Measurements from ENCODE around the gene CDK5RAP3.

CDK5RAP3 gene

DNA sequence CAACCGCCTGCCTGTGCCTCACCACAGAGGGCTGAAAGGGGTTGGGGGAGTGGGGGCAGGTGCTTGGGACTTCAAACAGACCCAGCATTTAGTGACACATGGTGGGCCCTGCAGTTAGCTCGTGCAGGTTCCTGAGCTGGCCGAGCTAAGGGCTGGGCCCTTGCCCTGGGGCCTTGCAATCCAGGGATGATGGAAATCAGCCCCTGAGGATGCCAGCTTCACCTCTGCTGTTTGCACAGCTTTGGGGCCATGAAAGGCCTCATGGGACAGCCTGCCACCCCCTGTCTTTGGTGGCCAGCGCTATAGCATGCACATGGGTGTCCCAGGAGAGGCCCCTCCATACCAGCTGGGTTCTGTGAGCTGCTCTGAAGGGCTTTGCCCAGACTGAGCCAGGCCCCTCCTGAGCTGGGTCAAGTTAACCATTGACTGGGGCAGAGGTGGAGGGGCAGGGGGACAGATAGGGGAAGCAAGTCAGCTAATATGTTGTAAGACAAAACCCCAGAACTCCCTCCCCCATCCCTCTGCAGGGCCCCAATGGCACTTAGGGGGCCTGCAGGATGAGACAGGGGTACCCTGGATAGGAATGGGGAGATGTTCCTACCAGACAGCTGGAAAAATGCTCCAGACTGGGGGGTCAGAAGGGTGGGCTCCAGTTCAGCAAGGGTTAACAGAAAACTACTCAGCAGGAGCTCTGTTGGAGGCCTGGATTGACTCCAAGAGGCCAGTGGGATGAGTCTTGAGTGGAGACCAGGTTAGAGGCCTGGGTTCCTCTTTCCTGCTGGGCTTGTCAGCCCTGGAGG lies 13.9 kb upstream of the CDK5RAP3 start:
- no peak overlapping the region for H3K4me3 Mint-ChIP-seq
- H3K36me3 Mint-ChIP-seq = peaks cover 2% of the 10 kb centered on the region
- DNase-seq (ENCODE audit: low spot score in 2 of 2) = no peak
- no peak overlapping the region for H3K27ac Mint-ChIP-seq
- no peak for ATAC-seq (ENCODE audit: low read depth)
- H3K27me3 Mint-ChIP-seq = no peaks in the 10 kb centered on the region
- no peaks in the 10 kb centered on the region for H3K9me3 Mint-ChIP-seq
- no peaks in the 10 kb centered on the region for H3K4me1 Mint-ChIP-seq

DNA sequence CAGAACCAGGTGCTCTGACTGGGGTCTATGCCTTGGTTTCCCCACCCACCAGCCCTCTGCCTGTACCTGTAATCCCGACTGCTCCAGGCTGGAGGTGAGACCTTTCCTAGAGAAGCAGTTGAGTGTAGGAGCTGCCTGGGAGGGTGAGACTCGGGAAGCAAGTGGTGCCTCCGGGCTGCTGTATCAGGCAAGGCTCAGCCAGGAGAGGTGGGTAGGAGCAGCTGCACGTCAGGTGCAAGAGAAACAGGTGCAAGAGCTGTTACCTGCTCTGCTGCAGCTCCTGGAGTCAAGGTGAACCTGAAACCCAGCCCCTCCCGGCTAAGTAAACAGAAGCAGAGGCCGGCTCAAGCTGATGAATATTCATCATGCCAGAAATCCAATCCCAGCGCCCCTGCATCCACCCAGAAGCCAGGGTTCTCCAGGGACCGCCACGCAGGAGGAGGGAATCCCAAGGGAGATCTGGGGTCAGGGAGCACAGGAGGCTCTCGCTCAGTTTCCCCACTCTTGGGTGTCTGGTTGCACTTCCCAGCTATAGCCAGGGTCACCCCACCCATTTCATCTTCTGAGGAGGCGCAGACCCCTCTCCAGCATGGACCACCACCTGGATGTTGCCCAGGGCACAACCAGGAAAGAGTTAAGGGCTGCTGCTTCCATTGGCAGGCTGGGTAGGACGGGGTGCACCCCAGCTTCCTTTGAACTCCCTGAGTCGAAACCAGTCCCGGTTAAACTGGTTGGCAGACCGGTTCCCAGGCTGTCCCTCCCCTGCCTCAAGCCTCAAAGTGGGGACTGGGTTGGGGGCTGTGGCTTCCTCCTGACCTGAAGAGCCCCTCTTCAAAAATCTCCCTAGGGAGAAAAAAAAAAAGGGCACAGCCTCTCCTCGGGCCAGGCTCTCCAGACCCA lies 13.1 kb upstream of the CDK5RAP3 start, which contains the start of gene PRR15L:
Gene PRR15L, minus strand, starts transcription at position 293 of the 900 bp plus-strand sequence. CDS start 4,649 bp downstream, outside the sequence.
- H3K27me3 Mint-ChIP-seq = no peaks in the 10 kb centered on the region
- no peak for DNase-seq (ENCODE audit: low spot score in 2 of 2)

DNA sequence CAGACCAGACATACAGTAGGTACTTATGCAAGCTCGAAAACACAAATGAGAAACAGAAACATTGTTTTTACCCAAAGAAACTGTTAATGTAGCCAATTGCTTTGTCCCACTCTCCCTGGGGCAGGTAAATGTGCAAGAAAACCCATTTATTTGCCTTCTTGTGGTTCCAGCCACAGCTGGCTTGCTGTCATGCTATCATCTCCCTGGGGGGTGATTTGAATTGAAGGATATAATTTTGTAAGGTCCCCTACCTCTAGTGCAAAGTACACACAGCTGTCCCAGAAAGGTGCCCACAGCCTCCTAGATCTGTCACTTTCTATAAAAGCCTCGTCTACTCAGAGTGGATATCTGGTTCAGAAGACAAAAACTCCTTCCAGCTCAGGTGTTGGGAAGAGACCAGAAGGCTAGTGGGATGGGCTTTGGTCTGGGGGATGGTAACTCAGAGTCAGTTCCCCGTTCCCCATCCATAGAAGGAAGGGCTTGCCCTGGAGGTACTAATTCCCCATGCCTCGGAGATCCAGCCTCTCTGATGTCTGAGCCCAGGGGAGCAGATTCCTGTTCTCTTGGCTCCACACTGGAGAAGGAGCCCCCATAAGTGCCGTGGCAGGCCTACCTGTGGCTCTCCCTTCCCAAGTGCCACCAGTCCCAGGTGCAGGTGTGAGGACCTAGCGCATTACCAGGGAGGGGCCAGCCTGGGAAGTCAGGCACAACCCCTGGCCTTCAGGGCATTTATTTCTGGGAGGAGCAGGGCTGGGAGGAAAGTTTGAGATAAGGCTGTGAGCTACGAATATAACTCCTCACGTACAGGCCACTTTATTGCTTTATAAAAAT lies 10.9 kb upstream of the CDK5RAP3 start:
- Mint-ChIP-seq H3K27ac (no peak overlapping the region), H3K36me3 (no peaks in the 10 kb centered on the region), H3K4me3 (no peak overlapping the region), H3K4me1 (no peaks in the 10 kb centered on the region), H3K27me3 (no peaks in the 10 kb centered on the region), H3K9me3 (no peaks in the 10 kb centered on the region)
- ATAC-seq (ENCODE audit: low read depth) = no peak
- DNase-seq (ENCODE audit: low spot score in 2 of 2) = no peak

More for the DNA sequence above, 13.1 kb upstream of the CDK5RAP3 start, which contains the start of gene PRR15L:
- ATAC-seq (ENCODE audit: low read depth) = no peak
- Mint-ChIP-seq H3K27ac (no peak within 1 kb of the TSS), H3K9me3 (no peaks in the 10 kb centered on the region), H3K4me1 (no peaks in the 10 kb centered on the region), H3K4me3 (no peak within 1 kb of the TSS), H3K36me3 (no peaks in the 10 kb centered on the region)

DNA sequence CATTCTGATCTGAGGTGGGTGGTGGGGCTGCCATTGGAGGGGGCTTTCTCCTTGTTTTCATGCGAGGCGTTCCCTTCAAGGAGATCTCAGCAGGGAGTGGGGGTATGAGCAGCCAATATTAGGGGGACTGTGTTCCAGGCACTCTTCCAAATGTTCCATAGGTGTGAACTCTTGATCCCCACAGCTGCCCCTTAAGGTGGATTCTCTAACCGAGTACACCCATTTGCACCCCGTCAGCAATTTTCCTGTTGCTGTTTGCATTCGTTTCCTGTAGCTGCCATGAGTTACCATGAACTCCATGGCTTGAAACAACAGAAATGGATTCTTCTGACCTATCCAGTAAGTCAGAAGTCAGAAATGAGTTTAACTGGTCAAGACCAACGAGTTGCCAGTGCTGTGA lies 9.5 kb upstream of the CDK5RAP3 start:
- no peaks in the 10 kb centered on the region for H3K4me1 Mint-ChIP-seq
- H3K9me3 Mint-ChIP-seq = no peaks in the 10 kb centered on the region
- H3K27ac Mint-ChIP-seq = no peak overlapping the region
- ATAC-seq (ENCODE audit: low read depth) (no peak), DNase-seq (ENCODE audit: low spot score in 2 of 2) (no peak)
- H3K36me3 Mint-ChIP-seq = no peaks in the 10 kb centered on the region
- H3K4me3 Mint-ChIP-seq = no peak overlapping the region
- no peaks in the 10 kb centered on the region for H3K27me3 Mint-ChIP-seq

DNA sequence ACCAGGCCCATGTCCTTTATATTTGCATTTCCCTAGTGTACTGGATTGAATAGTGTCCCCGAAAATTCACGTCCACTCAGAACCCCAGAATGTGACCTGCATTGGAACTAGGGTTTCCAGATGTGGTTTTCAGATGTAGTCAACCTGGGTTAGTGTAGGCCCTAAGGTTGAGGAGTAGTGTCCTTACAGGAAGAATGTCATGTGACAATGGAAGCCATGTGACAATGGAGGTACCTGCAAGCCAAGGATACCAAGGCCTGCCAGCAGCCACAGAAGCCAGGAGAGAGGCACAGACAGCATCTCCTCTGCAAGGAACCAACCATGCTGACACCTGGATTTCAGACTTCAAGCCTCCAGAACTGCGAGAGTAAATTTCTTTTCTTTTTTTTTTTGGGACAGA lies 8.0 kb upstream of the CDK5RAP3 start:
- DNase-seq (ENCODE audit: low spot score in 2 of 2) (no peak), ATAC-seq (ENCODE audit: low read depth) (no peak)
- no peaks in the 10 kb centered on the region for H3K4me1 Mint-ChIP-seq
- no peak overlapping the region for H3K4me3 Mint-ChIP-seq
- H3K27me3 Mint-ChIP-seq = no peaks in the 10 kb centered on the region
- H3K9me3 Mint-ChIP-seq = no peaks in the 10 kb centered on the region
- no peak overlapping the region for H3K27ac Mint-ChIP-seq
- H3K36me3 Mint-ChIP-seq = no peaks in the 10 kb centered on the region

DNA sequence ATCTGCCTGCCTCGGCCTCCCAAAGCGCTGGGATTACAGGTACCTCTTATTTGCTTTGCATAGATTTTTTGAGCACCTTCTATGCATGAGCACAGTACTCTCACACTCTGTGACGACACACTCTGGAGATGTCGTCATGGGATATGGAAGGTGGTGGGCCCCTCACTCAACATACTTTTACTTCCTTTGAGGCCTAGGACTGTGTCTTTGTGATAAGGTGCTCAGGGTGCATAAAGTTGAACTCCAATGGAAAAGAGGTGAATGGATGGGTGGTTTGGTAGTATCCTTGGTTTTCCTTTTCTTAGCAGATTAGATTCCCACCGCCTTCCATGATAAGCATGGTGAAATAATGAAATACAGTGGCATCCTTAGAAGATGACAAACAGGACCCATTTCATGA lies 6.1 kb upstream of the CDK5RAP3 start:
- H3K4me1 Mint-ChIP-seq = peaks cover 3% of the 10 kb centered on the region
- H3K4me3 Mint-ChIP-seq = no peak overlapping the region
- ATAC-seq (ENCODE audit: low read depth) (no peak), DNase-seq (ENCODE audit: low spot score in 2 of 2) (no peak)
- no peak overlapping the region for H3K27ac Mint-ChIP-seq
- H3K27me3 Mint-ChIP-seq = no peaks in the 10 kb centered on the region
- H3K9me3 Mint-ChIP-seq = no peaks in the 10 kb centered on the region
- H3K36me3 Mint-ChIP-seq = no peaks in the 10 kb centered on the region

DNA sequence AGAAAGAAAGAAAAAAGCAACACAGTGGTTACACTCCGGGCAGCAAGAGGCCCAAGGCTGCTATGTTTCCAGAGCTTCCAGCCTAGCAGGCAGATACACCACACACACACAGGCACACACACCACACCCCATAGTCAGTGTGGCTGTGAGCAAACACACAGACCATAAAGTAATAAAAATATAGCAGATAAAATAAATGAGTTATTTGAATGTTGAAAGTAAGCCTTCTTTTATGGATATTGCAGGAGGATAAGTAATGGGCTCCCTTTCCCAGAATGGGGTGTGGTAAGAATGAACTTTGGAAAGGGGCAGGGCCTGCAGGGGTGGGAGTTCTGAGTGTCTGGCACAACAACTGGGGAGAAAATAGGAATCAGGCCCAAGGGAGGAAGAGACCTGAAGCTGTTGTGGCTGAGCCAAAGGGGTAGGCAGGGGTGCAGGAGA lies 4.8 kb upstream of the CDK5RAP3 start:
- Mint-ChIP-seq H3K4me3 (no peak overlapping the region), H3K27me3 (no peaks in the 10 kb centered on the region), H3K9me3 (no peaks in the 10 kb centered on the region), H3K27ac (no peak overlapping the region), H3K36me3 (no peaks in the 10 kb centered on the region), H3K4me1 (peaks cover 10% of the 10 kb centered on the region)
- ATAC-seq (ENCODE audit: low read depth) = no peak
- DNase-seq (ENCODE audit: low spot score in 2 of 2) = no peak

DNA sequence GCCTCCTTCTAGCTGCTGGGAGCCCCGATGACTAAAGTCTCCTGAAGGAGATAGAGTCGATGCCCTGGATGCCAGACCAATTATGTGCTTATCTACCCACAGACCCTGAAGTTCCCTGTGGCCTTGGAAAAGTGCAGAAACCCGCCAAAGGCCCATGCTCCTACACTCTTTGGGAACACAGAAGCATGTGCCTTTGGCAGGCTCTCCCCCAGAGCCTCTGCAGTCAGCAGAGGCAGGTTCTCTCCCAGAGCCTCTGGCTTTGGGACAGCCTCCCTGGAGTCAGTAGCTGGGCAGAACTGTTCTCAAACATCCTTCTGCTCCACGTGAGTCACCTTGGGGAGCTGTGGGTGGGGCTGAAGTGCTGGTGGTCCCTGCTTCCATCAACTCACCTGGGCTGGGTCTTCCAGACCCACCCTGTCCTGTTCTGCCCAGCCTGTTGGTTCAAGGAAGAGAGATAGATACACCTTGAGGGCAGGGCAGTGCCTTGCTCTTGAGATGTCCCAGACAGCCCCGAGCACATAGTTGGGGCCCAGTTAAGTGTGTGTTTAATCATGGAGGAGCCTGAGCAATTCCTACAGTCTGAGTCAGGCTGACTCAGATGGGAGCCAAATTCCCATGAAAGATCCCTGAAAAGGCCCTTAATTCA lies 3.2 kb upstream of the CDK5RAP3 start:
- Mint-ChIP-seq H3K27me3 (no peaks in the 10 kb centered on the region), H3K4me3 (no peak overlapping the region), H3K4me1 (peaks cover 10% of the 10 kb centered on the region), H3K27ac (no peak overlapping the region), H3K36me3 (no peaks in the 10 kb centered on the region), H3K9me3 (no peaks in the 10 kb centered on the region)
- ATAC-seq (ENCODE audit: low read depth) (no peak), DNase-seq (ENCODE audit: low spot score in 2 of 2) (no peak)

DNA sequence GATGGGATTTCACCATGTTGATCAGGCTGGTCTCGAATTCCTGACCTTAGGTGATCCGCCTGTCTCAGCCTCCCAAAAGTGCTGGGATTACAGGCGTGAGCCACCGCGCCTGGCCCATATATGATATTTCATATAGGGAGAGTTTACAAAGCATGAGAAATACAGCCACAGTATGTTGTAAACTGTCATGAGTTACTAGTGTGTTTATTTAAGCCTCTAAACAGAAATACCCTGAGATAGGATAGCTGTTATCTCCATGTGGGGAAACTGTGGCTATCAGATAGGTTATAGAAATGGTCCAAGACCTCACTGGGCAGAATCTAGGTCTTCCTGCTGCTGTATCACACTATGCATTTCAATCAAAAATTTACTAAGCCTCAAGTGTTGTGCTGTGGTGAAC lies 2.1 kb upstream of the CDK5RAP3 start:
- Mint-ChIP-seq H3K27ac (no peak overlapping the region), H3K36me3 (peaks cover 1% of the 10 kb centered on the region), H3K4me3 (no peak overlapping the region), H3K27me3 (no peaks in the 10 kb centered on the region), H3K9me3 (no peaks in the 10 kb centered on the region), H3K4me1 (peaks cover 10% of the 10 kb centered on the region)
- no peak for DNase-seq (ENCODE audit: low spot score in 2 of 2)
- ATAC-seq (ENCODE audit: low read depth) = no peak

DNA sequence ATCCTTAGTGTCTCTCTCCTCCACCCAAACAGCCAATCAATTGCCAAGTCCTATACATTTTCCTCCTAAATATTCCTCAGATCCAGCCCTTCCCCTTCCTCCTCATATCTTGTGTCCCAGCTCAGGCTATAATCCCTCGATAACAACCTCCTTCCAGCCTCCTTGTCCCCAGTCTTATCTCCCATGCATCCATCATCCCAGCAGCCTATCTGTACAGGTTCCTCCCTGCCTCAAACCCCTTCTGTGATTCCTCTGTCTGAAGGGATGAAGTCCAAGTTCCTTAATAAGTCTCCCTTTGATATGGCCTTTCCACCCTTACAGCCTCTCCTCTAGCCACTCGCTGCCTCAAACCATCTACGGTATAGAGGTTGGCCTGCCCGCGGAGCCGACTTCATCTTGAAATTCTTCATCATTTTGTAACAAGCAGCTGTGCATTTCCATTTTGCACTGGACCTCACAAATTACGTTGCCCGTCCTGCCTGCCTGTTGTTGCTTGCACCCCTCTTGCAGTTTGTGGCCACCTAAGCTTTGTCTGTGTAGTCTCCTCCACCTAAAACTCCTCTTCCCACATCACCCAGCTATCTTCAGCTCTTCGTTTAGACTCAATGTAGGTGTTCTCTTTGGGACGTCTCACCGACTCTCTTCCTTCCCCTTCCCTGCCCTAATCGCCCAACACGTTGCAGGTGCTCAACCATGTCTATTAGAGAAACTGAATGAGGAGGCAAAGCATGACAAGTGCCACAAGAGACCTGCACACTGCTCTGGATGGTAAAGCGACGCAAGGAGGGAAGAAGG lies 786 bp upstream of the CDK5RAP3 start:
- peak overlapping the region; percentile 99 for H3K4me3 Mint-ChIP-seq
- H3K9me3 Mint-ChIP-seq = no peaks in the 10 kb centered on the region
- peaks cover 10% of the 10 kb centered on the region for H3K4me1 Mint-ChIP-seq
- ATAC-seq (ENCODE audit: low read depth) (no peak), DNase-seq (ENCODE audit: low spot score in 2 of 2) (no peak)
- no peaks in the 10 kb centered on the region for H3K27me3 Mint-ChIP-seq
- H3K36me3 Mint-ChIP-seq = peaks cover 6% of the 10 kb centered on the region
- peak overlapping the region; percentile 92 for H3K27ac Mint-ChIP-seq

DNA sequence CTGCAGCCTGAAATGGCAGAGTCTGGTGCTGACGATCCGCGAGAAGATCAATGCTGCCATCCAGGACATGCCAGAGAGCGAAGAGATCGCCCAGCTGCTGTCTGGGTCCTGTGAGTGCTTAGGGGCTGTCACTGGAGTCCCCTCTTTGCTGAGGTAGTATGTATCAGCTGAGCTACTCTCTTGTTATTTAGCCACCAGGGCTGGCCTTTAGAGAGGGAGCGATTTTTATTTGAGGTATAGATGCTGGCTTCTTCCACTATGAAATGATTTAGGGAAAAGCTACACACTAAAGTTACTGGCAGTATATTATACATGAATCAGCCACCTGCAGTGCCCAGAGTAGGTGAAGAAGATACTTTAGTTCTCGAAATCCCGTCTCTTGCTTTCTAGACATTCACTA lies 2.6 kb downstream of the CDK5RAP3 start:
- peaks cover 14% of the 10 kb centered on the region for H3K4me1 Mint-ChIP-seq
- no peaks in the 10 kb centered on the region for H3K9me3 Mint-ChIP-seq
- H3K27me3 Mint-ChIP-seq = no peaks in the 10 kb centered on the region
- DNase-seq (ENCODE audit: low spot score in 2 of 2) = no peak
- no peak overlapping the region for H3K27ac Mint-ChIP-seq
- H3K4me3 Mint-ChIP-seq = no peak overlapping the region
- ATAC-seq (ENCODE audit: low read depth) = no peak
- H3K36me3 Mint-ChIP-seq = peaks cover 25% of the 10 kb centered on the region

DNA sequence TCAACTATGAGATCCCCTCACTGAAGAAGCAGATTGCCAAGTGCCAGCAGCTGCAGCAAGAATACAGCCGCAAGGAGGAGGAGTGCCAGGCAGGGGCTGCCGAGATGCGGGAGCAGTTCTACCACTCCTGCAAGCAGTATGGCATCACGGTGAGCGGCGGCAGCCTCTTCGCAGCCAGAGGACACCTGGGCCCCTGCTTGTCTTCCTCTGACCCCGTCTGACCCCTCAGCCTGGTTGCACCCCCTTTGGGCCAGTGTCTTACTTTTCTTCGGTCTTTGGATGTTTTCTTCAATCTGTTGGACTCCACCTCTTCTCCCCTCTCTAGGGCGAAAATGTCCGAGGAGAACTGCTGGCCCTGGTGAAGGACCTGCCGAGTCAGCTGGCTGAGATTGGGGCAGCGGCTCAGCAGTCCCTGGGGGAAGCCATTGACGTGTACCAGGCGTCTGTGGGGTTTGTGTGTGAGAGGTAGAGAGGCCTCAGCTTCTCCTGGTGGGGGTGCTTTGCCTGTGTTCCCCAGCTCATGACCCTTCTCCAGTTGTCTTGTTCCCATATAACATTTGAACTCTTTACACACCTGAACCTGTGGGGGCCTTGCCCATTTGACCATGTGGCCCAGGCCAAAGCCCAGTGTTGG lies 4.4 kb downstream of the CDK5RAP3 start:
- Mint-ChIP-seq H3K9me3 (no peaks in the 10 kb centered on the region), H3K36me3 (peaks cover 33% of the 10 kb centered on the region), H3K4me1 (peaks cover 6% of the 10 kb centered on the region), H3K27me3 (no peaks in the 10 kb centered on the region), H3K27ac (no peak overlapping the region), H3K4me3 (no peak overlapping the region)
- DNase-seq (ENCODE audit: low spot score in 2 of 2) = no peak
- ATAC-seq (ENCODE audit: low read depth) = no peak
